Measurements from ENCODE around the gene ARSI.

Gene ARSI

GRCh38 chr5:150341989-150342388 lies 39.3 kb upstream of the ARSI start:
- Histone ChIP-seq H3K27ac (ENCODE audit: low read depth, low read length) (no peak overlapping the region), H3K36me3 (ENCODE audit: control insufficient read depth in 1 of 2, insufficient read depth in 2 of 2, low read length in 2 of 2) (no peaks in the 10 kb centered on the region), H3K4me3 (ENCODE audit: low read depth in 1 of 2, low read length in 2 of 2) (no peak overlapping the region), H3K4me1 (ENCODE audit: control insufficient read depth in 1 of 2, insufficient read depth in 2 of 2, low read length in 2 of 2) (peaks cover 0 to 7% of the 10 kb centered on the region in 2 donors), H3K9ac (ENCODE audit: low read depth in 1 of 2, low read length in 2 of 2) (no peak overlapping the region), H3K9me3 (ENCODE audit: control insufficient read depth in 1 of 2, low read length in 2 of 2) (no peaks in the 10 kb centered on the region), H3K27me3 (ENCODE audit: control insufficient read depth in 1 of 2, insufficient read depth in 2 of 2, low read length in 2 of 2) (peaks cover 0 to 3% of the 10 kb centered on the region in 2 donors)

GRCh38 chr5:150341331-150341730 lies 38.6 kb upstream of the ARSI start:
- no peak overlapping the region for H3K9ac ChIP-seq (ENCODE audit: low read depth in 1 of 2, low read length in 2 of 2)
- peaks cover 0 to 7% of the 10 kb centered on the region in 2 donors for H3K4me1 ChIP-seq (ENCODE audit: control insufficient read depth in 1 of 2, insufficient read depth in 2 of 2, low read length in 2 of 2)
- H3K4me3 ChIP-seq (ENCODE audit: low read depth in 1 of 2, low read length in 2 of 2), result no peak overlapping the region
- peaks cover 0 to 3% of the 10 kb centered on the region in 2 donors for H3K27me3 ChIP-seq (ENCODE audit: control insufficient read depth in 1 of 2, insufficient read depth in 2 of 2, low read length in 2 of 2)
- H3K36me3 ChIP-seq (ENCODE audit: control insufficient read depth in 1 of 2, insufficient read depth in 2 of 2, low read length in 2 of 2), result no peaks in the 10 kb centered on the region
- no peak overlapping the region for H3K27ac ChIP-seq (ENCODE audit: low read depth, low read length)
- no peaks in the 10 kb centered on the region for H3K9me3 ChIP-seq (ENCODE audit: control insufficient read depth in 1 of 2, low read length in 2 of 2)

- H3K4me1 ChIP-seq (ENCODE audit: control insufficient read depth in 1 of 2, insufficient read depth in 2 of 2, low read length in 2 of 2), result peaks cover 0 to 7% of the 10 kb centered on the region in 2 donors
- no peaks in the 10 kb centered on the region for H3K36me3 ChIP-seq (ENCODE audit: control insufficient read depth in 1 of 2, insufficient read depth in 2 of 2, low read length in 2 of 2)
- H3K27me3 ChIP-seq (ENCODE audit: control insufficient read depth in 1 of 2, insufficient read depth in 2 of 2, low read length in 2 of 2), result no peaks in the 10 kb centered on the region
- no peak overlapping the region for H3K27ac ChIP-seq (ENCODE audit: low read depth, low read length)
- no peak overlapping the region for H3K4me3 ChIP-seq (ENCODE audit: low read depth in 1 of 2, low read length in 2 of 2)
- H3K9me3 ChIP-seq (ENCODE audit: control insufficient read depth in 1 of 2, low read length in 2 of 2), result no peaks in the 10 kb centered on the region
- no peak overlapping the region for H3K9ac ChIP-seq (ENCODE audit: low read depth in 1 of 2, low read length in 2 of 2)
Measured at GRCh38 chr5:150340614-150341255, 38.0 kb upstream of the ARSI start.

- Histone ChIP-seq H3K4me3 (ENCODE audit: low read depth in 1 of 2, low read length in 2 of 2) (no peak overlapping the region), H3K9me3 (ENCODE audit: control insufficient read depth in 1 of 2, low read length in 2 of 2) (no peaks in the 10 kb centered on the region), H3K27me3 (ENCODE audit: control insufficient read depth in 1 of 2, insufficient read depth in 2 of 2, low read length in 2 of 2) (no peaks in the 10 kb centered on the region), H3K4me1 (ENCODE audit: control insufficient read depth in 1 of 2, insufficient read depth in 2 of 2, low read length in 2 of 2) (peaks cover 0 to 7% of the 10 kb centered on the region in 2 donors), H3K36me3 (ENCODE audit: control insufficient read depth in 1 of 2, insufficient read depth in 2 of 2, low read length in 2 of 2) (no peaks in the 10 kb centered on the region), H3K9ac (ENCODE audit: low read depth in 1 of 2, low read length in 2 of 2) (no peak overlapping the region), H3K27ac (ENCODE audit: low read depth, low read length) (no peak overlapping the region)
Measured at GRCh38 chr5:150339841-150340240, 37.1 kb upstream of the ARSI start.

- Histone ChIP-seq H3K27ac (ENCODE audit: low read depth, low read length) (no peak overlapping the region), H3K4me1 (ENCODE audit: control insufficient read depth in 1 of 2, insufficient read depth in 2 of 2, low read length in 2 of 2) (peaks cover 0 to 7% of the 10 kb centered on the region in 2 donors), H3K4me3 (ENCODE audit: low read depth in 1 of 2, low read length in 2 of 2) (no peak overlapping the region), H3K36me3 (ENCODE audit: control insufficient read depth in 1 of 2, insufficient read depth in 2 of 2, low read length in 2 of 2) (no peaks in the 10 kb centered on the region), H3K9ac (ENCODE audit: low read depth in 1 of 2, low read length in 2 of 2) (no peak overlapping the region), H3K27me3 (ENCODE audit: control insufficient read depth in 1 of 2, insufficient read depth in 2 of 2, low read length in 2 of 2) (no peaks in the 10 kb centered on the region), H3K9me3 (ENCODE audit: control insufficient read depth in 1 of 2, low read length in 2 of 2) (no peaks in the 10 kb centered on the region)
Measured at GRCh38 chr5:150339165-150339564, 36.5 kb upstream of the ARSI start.

- Histone ChIP-seq H3K27me3 (ENCODE audit: control insufficient read depth in 1 of 2, insufficient read depth in 2 of 2, low read length in 2 of 2) (no peaks in the 10 kb centered on the region), H3K4me3 (ENCODE audit: low read depth in 1 of 2, low read length in 2 of 2) (no peak overlapping the region), H3K36me3 (ENCODE audit: control insufficient read depth in 1 of 2, insufficient read depth in 2 of 2, low read length in 2 of 2) (no peaks in the 10 kb centered on the region), H3K4me1 (ENCODE audit: control insufficient read depth in 1 of 2, insufficient read depth in 2 of 2, low read length in 2 of 2) (peaks cover 0 to 7% of the 10 kb centered on the region in 2 donors), H3K27ac (ENCODE audit: low read depth, low read length) (no peak overlapping the region), H3K9ac (ENCODE audit: low read depth in 1 of 2, low read length in 2 of 2) (no peak overlapping the region), H3K9me3 (ENCODE audit: control insufficient read depth in 1 of 2, low read length in 2 of 2) (no peaks in the 10 kb centered on the region)
Measured at GRCh38 chr5:150338546-150338945, 35.8 kb upstream of the ARSI start.

GRCh38 chr5:150335778-150336177 lies 33.1 kb upstream of the ARSI start:
- Histone ChIP-seq H3K9me3 (ENCODE audit: control insufficient read depth in 1 of 2, low read length in 2 of 2) (no peaks in the 10 kb centered on the region), H3K9ac (ENCODE audit: low read depth in 1 of 2, low read length in 2 of 2) (no peak overlapping the region), H3K4me1 (ENCODE audit: control insufficient read depth in 1 of 2, insufficient read depth in 2 of 2, low read length in 2 of 2) (peaks cover 0 to 7% of the 10 kb centered on the region in 2 donors), H3K27me3 (ENCODE audit: control insufficient read depth in 1 of 2, insufficient read depth in 2 of 2, low read length in 2 of 2) (no peaks in the 10 kb centered on the region), H3K27ac (ENCODE audit: low read depth, low read length) (no peak overlapping the region), H3K36me3 (ENCODE audit: control insufficient read depth in 1 of 2, insufficient read depth in 2 of 2, low read length in 2 of 2) (no peaks in the 10 kb centered on the region), H3K4me3 (ENCODE audit: low read depth in 1 of 2, low read length in 2 of 2) (no peak overlapping the region)

- Histone ChIP-seq H3K27me3 (ENCODE audit: control insufficient read depth in 1 of 2, insufficient read depth in 2 of 2, low read length in 2 of 2) (no peaks in the 10 kb centered on the region), H3K9me3 (ENCODE audit: control insufficient read depth in 1 of 2, low read length in 2 of 2) (no peaks in the 10 kb centered on the region), H3K9ac (ENCODE audit: low read depth in 1 of 2, low read length in 2 of 2) (no peak overlapping the region), H3K4me3 (ENCODE audit: low read depth in 1 of 2, low read length in 2 of 2) (no peak overlapping the region), H3K4me1 (ENCODE audit: control insufficient read depth in 1 of 2, insufficient read depth in 2 of 2, low read length in 2 of 2) (no peaks in the 10 kb centered on the region), H3K36me3 (ENCODE audit: control insufficient read depth in 1 of 2, insufficient read depth in 2 of 2, low read length in 2 of 2) (no peaks in the 10 kb centered on the region), H3K27ac (ENCODE audit: low read depth, low read length) (no peak overlapping the region)
Measured at GRCh38 chr5:150333400-150333799, 30.7 kb upstream of the ARSI start.

GRCh38 chr5:150329881-150330876 lies 27.5 kb upstream of the ARSI start:
- no peaks in the 10 kb centered on the region for H3K36me3 ChIP-seq (ENCODE audit: control insufficient read depth in 1 of 2, insufficient read depth in 2 of 2, low read length in 2 of 2)
- no peak overlapping the region for H3K27ac ChIP-seq (ENCODE audit: low read depth, low read length)
- no peaks in the 10 kb centered on the region for H3K4me1 ChIP-seq (ENCODE audit: control insufficient read depth in 1 of 2, insufficient read depth in 2 of 2, low read length in 2 of 2)
- H3K4me3 ChIP-seq (ENCODE audit: low read depth in 1 of 2, low read length in 2 of 2), result no peak overlapping the region
- no peak overlapping the region for H3K9ac ChIP-seq (ENCODE audit: low read depth in 1 of 2, low read length in 2 of 2)
- no peaks in the 10 kb centered on the region for H3K9me3 ChIP-seq (ENCODE audit: control insufficient read depth in 1 of 2, low read length in 2 of 2)
- H3K27me3 ChIP-seq (ENCODE audit: control insufficient read depth in 1 of 2, insufficient read depth in 2 of 2, low read length in 2 of 2), result no peaks in the 10 kb centered on the region

GRCh38 chr5:150329038-150329437 lies 26.3 kb upstream of the ARSI start:
- H3K4me3 ChIP-seq (ENCODE audit: low read depth in 1 of 2, low read length in 2 of 2), result no peak overlapping the region
- no peak overlapping the region for H3K27ac ChIP-seq (ENCODE audit: low read depth, low read length)
- no peaks in the 10 kb centered on the region for H3K9me3 ChIP-seq (ENCODE audit: control insufficient read depth in 1 of 2, low read length in 2 of 2)
- H3K9ac ChIP-seq (ENCODE audit: low read depth in 1 of 2, low read length in 2 of 2), result no peak overlapping the region
- H3K4me1 ChIP-seq (ENCODE audit: control insufficient read depth in 1 of 2, insufficient read depth in 2 of 2, low read length in 2 of 2), result no peaks in the 10 kb centered on the region
- H3K27me3 ChIP-seq (ENCODE audit: control insufficient read depth in 1 of 2, insufficient read depth in 2 of 2, low read length in 2 of 2), result no peaks in the 10 kb centered on the region
- H3K36me3 ChIP-seq (ENCODE audit: control insufficient read depth in 1 of 2, insufficient read depth in 2 of 2, low read length in 2 of 2), result no peaks in the 10 kb centered on the region

Measured in duodenal mucosa (tissue), 2 donors.